Astrocyte (in vitro differentiated cells and primary cell): ENCODE measurements around the gene TUBB. TPM values are rescaled to one million over a fixed set of nuclear protein-coding genes. Genes with fewer than 3 reads are reported as not detected.

ENCODE experiments used
- DNase-seq: peaks from one replicate; pipeline ENCODE4 v3.0.0-alpha.2; 2010; ENCODE audit warnings: low read depth
- FAIRE-seq: peaks from 2 replicates; lab custom pipeline; 2011; peaks lifted over from hg19 to GRCh38; lab: Jason Lieb, UNC
- H2AFZ ChIP-seq: 2 replicates; pipeline ENCODE4 v1.6.0; 2012; ENCODE audit warnings: low read depth, low read length, inconsistent platforms
- H3K27ac ChIP-seq: 2 replicates; pipeline ENCODE4 v1.5.1; 2011; ENCODE audit warnings: low read depth, low read length, inconsistent platforms
- H3K27me3 ChIP-seq: 2 replicates; pipeline ENCODE4 v1.6.0; 2011; ENCODE audit warnings: low read length, inconsistent platforms; ENCODE audit not compliant: insufficient read depth
- H3K36me3 ChIP-seq: 2 replicates; pipeline ENCODE4 v1.5.1; 2011; ENCODE audit warnings: low read length, inconsistent platforms; ENCODE audit not compliant: insufficient read depth
- H3K4me1 ChIP-seq: 2 replicates; pipeline ENCODE4 v1.5.1; 2011; ENCODE audit warnings: low read length, inconsistent platforms; ENCODE audit not compliant: insufficient read depth
- H3K4me2 ChIP-seq: 2 replicates; pipeline ENCODE4 v1.6.0; 2012; ENCODE audit warnings: low read length, inconsistent platforms
- H3K4me3 ChIP-seq: 2 replicates; pipeline ENCODE4 v1.5.1; 2011; ENCODE audit warnings: low read depth, mild to moderate bottlenecking, low read length, inconsistent platforms; ENCODE audit not compliant: insufficient read depth
- H3K79me2 ChIP-seq: 2 replicates; pipeline ENCODE4 v1.6.0; 2012; ENCODE audit warnings: mild to moderate bottlenecking, low read length, inconsistent platforms; ENCODE audit not compliant: insufficient read depth
- H3K9ac ChIP-seq: 2 replicates; pipeline ENCODE4 v1.6.0; 2012; ENCODE audit warnings: mild to moderate bottlenecking, low read length, inconsistent platforms
- H3K9me3 ChIP-seq: 2 replicates; pipeline ENCODE4 v1.5.1; 2012; ENCODE audit warnings: low read depth, mild to moderate bottlenecking, low read length, inconsistent platforms; ENCODE audit not compliant: insufficient read depth
- H4K20me1 ChIP-seq: 2 replicates; pipeline ENCODE4 v1.6.0; 2012; ENCODE audit warnings: low read length, inconsistent platforms; ENCODE audit not compliant: insufficient read depth
- H3K27ac Mint-ChIP-seq: one replicate; pipeline ENCODE4 v1.8.0; 2021; ENCODE audit warnings: mild to moderate bottlenecking, mixed read lengths; ENCODE audit not compliant: unreplicated experiment
- H3K27me3 Mint-ChIP-seq: one replicate; pipeline ENCODE4 v1.8.0; 2021; ENCODE audit warnings: low read depth, mixed read lengths; ENCODE audit not compliant: unreplicated experiment
- H3K36me3 Mint-ChIP-seq: one replicate; pipeline ENCODE4 v1.8.0; 2021; ENCODE audit warnings: low read depth, mixed read lengths; ENCODE audit not compliant: unreplicated experiment
- H3K4me1 Mint-ChIP-seq: one replicate; pipeline ENCODE4 v1.8.0; 2021; ENCODE audit warnings: low read depth, mixed read lengths; ENCODE audit not compliant: unreplicated experiment
- H3K4me3 Mint-ChIP-seq: one replicate; pipeline ENCODE4 v1.8.0; 2021; ENCODE audit warnings: mild to moderate bottlenecking, moderate library complexity, mixed read lengths; ENCODE audit not compliant: unreplicated experiment
- H3K9me3 Mint-ChIP-seq: one replicate; pipeline ENCODE4 v1.8.0; 2021; ENCODE audit warnings: mild to moderate bottlenecking, mixed read lengths; ENCODE audit not compliant: unreplicated experiment
- EZH2 ChIP-seq: IDR thresholded peaks from 2 replicates; pipeline ENCODE4 v1.6.1; 2012; ENCODE audit warnings: mild to moderate bottlenecking, low read length, inconsistent platforms; ENCODE audit not compliant: insufficient read depth
- total RNA-seq: library from RNA; stranded (reverse); gene quantifications from 2 replicates; pipeline ENCODE4 v1.2.1, GENCODE V29; 2021
- TF ChIP-seq, protein P1 (sequence below): IDR thresholded peaks from 2 replicates; pipeline ENCODE4 v1.5.1; 2011; ENCODE audit warnings: low read depth, mild to moderate bottlenecking, inconsistent platforms, low read length, moderate library complexity; ENCODE audit not compliant: insufficient read depth

TUBB gene
- total RNA-seq, 1 donor from 2014 or later = 887 TPM

DNA sequence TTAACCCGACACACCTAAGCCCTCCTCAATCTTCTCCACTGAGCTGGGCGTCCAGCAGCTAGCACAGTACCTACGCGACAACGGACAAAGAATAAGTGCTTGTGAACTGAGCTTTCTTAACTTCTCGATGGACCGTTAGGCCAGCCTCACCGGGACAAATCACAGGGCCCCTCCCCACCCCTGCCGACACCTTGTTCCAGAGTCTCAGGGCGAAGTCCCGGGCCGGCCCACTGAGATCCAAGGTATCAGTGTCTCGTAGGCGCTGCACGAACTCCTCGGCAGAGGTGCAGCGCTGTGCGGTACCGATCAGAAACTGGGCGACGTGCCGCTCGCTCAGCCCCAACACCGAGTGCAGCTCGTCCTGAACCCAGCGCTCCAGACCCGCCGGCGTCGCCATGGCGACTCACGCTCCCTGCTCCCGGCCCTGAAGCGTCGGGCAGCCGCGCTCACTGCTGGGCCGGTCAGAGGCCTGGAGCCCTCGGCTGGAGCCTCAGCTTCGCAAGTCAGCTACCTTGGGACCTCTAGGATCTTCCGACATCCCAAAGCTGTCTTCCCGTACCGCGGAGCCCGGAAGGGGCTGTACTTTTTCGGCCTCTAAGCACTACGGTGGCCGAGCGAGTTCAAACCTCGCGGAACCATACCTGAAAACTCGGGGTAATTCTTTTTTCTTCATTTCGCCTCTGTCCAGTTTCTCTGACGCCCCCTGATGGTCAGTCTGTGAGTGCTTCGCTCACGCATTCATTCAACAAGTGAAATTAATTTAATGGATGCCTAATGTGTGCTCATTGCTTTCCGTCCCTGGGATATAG lies 47.5 kb upstream of the TUBB start, which contains the start of gene DHX16:
Gene DHX16 (minus strand): TSS at position 562 of the 809 bp plus-strand sequence. CDS start 165 bp downstream, at position 397.
- Histone ChIP-seq H3K36me3 (peaks cover 22% of the 10 kb centered on the region), H2AFZ (peak within 1 kb of the TSS; percentile 88), H3K27ac (peak within 1 kb of the TSS; percentile 63), H3K4me2 (peak within 1 kb of the TSS; percentile 97), H3K4me1 (peaks cover 5% of the 10 kb centered on the region), H3K9ac (peak within 1 kb of the TSS; percentile 92), H4K20me1 (peaks cover 23% of the 10 kb centered on the region), H3K27me3 (no peaks in the 10 kb centered on the region), H3K4me3 (peak within 1 kb of the TSS; percentile 83), H3K9me3 (no peaks in the 10 kb centered on the region), H3K79me2 (peaks cover 42% of the 10 kb centered on the region)
- Mint-ChIP-seq H3K4me1 (peaks cover 11% of the 10 kb centered on the region), H3K36me3 (peaks cover 19% of the 10 kb centered on the region), H3K4me3 (peak within 1 kb of the TSS; percentile 94), H3K9me3 (no peaks in the 10 kb centered on the region), H3K27ac (peak within 1 kb of the TSS; percentile 88), H3K27me3 (no peaks in the 10 kb centered on the region)
- FAIRE-seq (peak; percentile 80), DNase-seq (peak; percentile 98)
- TF ChIP-seq, protein P1, sequence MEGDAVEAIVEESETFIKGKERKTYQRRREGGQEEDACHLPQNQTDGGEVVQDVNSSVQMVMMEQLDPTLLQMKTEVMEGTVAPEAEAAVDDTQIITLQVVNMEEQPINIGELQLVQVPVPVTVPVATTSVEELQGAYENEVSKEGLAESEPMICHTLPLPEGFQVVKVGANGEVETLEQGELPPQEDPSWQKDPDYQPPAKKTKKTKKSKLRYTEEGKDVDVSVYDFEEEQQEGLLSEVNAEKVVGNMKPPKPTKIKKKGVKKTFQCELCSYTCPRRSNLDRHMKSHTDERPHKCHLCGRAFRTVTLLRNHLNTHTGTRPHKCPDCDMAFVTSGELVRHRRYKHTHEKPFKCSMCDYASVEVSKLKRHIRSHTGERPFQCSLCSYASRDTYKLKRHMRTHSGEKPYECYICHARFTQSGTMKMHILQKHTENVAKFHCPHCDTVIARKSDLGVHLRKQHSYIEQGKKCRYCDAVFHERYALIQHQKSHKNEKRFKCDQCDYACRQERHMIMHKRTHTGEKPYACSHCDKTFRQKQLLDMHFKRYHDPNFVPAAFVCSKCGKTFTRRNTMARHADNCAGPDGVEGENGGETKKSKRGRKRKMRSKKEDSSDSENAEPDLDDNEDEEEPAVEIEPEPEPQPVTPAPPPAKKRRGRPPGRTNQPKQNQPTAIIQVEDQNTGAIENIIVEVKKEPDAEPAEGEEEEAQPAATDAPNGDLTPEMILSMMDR = peak; percentile 99
- TF ChIP-seq EZH2 = no peak

DNA sequence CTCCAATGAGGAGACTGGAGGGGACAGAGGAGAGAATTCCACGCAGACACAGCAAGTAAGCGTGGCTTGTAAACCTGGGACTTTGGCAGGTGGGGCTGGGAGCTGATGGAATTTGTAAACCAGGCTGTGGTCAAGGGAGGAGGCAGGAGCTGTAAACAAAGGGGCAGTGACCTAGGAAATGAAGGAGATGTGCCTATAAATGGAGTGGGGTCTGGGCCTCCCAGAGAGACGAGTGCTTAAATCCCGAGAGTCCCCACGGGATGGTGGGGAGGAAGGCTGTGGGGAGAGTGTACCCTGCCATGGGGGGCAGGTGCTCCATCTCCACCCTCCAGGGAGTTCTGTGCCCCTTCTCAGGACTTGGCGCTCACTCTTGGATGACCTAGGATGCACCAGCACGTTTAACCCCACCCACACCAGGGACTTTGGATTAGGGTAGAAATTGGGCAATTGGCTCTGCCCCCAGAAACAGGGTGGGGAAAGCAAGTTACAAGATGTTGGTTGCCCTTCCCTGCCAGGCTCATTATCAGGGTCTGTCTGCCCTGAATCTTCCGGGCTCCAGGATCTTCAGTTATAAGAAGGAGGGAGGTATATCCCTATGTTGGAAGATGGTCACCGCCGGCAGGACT lies 43.4 kb upstream of the TUBB start:
- Mint-ChIP-seq H3K36me3 (peaks cover 23% of the 10 kb centered on the region), H3K4me1 (peaks cover 25% of the 10 kb centered on the region), H3K27me3 (no peaks in the 10 kb centered on the region), H3K9me3 (no peaks in the 10 kb centered on the region), H3K27ac (no peak overlapping the region), H3K4me3 (no peak overlapping the region)
- Histone ChIP-seq H3K9ac (no peak overlapping the region), H3K4me1 (peaks cover 23% of the 10 kb centered on the region), H3K4me2 (no peak overlapping the region), H3K36me3 (peaks cover 37% of the 10 kb centered on the region), H2AFZ (no peak overlapping the region), H3K9me3 (no peaks in the 10 kb centered on the region), H3K4me3 (no peak overlapping the region), H4K20me1 (peaks cover 58% of the 10 kb centered on the region), H3K27ac (no peak overlapping the region), H3K79me2 (peaks cover 60% of the 10 kb centered on the region), H3K27me3 (no peaks in the 10 kb centered on the region)
- DNase-seq (no peak), FAIRE-seq (no peak)
- TF ChIP-seq EZH2 = no peak
- TF ChIP-seq, protein P1 = no peak
